HFF-Myc (cell line): ENCODE results near the gene HOXB3.

ENCODE experiments used
- DNase-seq: peaks from one replicate; pipeline ENCODE4 v3.0.0-alpha.2; 2011; ENCODE audit warnings: low read depth; ENCODE audit errors: extremely low read depth
- H3K4me3 ChIP-seq: replicated peaks from 2 replicates; pipeline ENCODE4 v1.5.1; 2011; ENCODE audit warnings: low read depth, mild to moderate bottlenecking, control low read depth, low read length
- TF ChIP-seq, protein P1 (sequence below): IDR thresholded peaks from 2 replicates; pipeline ENCODE4 v1.5.1; 2012; ENCODE audit warnings: mild to moderate bottlenecking, low read depth, low read length, control low read depth; ENCODE audit errors: missing control alignments

The HOXB3 gene

GRCh38 chr17:48575673-48576478, 14.2 kb downstream of the HOXB3 start:
- TF ChIP-seq, protein P1, sequence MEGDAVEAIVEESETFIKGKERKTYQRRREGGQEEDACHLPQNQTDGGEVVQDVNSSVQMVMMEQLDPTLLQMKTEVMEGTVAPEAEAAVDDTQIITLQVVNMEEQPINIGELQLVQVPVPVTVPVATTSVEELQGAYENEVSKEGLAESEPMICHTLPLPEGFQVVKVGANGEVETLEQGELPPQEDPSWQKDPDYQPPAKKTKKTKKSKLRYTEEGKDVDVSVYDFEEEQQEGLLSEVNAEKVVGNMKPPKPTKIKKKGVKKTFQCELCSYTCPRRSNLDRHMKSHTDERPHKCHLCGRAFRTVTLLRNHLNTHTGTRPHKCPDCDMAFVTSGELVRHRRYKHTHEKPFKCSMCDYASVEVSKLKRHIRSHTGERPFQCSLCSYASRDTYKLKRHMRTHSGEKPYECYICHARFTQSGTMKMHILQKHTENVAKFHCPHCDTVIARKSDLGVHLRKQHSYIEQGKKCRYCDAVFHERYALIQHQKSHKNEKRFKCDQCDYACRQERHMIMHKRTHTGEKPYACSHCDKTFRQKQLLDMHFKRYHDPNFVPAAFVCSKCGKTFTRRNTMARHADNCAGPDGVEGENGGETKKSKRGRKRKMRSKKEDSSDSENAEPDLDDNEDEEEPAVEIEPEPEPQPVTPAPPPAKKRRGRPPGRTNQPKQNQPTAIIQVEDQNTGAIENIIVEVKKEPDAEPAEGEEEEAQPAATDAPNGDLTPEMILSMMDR, result no peak
- no peak for DNase-seq
- H3K4me3 ChIP-seq, result no peak overlapping the region

- H3K4me3 ChIP-seq, result no peak overlapping the region
- no peak for DNase-seq
- TF ChIP-seq, protein P1, result no peak
Measured at GRCh38 chr17:48575066-48575582, 14.9 kb downstream of the HOXB3 start.

GRCh38 chr17:48574505-48575065, 15.5 kb downstream of the HOXB3 start:
- TF ChIP-seq, protein P1, result no peak
- H3K4me3 ChIP-seq, result no peak overlapping the region

DNA sequence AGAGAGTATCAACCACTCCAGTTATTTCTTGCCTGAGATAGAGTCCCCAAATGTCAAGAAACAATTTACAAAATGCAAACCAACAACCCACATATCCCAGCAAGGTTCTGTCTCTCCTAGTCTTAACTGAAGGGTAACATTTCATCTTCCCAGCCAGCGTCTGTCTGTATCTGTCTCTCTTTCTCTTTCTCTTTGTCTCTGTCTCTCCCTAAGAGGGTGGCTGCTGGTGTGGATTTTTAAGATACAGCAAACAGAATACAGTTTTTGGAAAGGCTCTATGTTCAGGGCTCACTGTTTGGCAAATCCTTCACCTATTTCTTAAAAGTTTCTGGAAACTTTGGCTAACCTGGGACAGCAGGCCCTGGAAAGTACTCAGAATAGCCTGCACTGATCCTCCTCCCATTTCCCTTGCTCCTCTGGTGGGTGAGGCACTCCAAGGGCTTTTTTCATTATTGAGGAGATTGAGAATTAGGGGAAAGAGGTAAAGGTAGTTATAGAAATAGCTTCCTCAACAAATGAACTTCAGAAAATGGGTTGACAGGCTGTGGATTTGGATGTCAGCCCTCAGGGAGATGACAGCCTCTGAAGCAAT, 18.1 kb downstream of the HOXB3 start:
- no peak overlapping the region for H3K4me3 ChIP-seq
- no peak for DNase-seq
- TF ChIP-seq, protein P1, result no peak

More at GRCh38 chr17:48574505-48575065, 15.5 kb downstream of the HOXB3 start:
- DNase-seq, result no peak

DNA sequence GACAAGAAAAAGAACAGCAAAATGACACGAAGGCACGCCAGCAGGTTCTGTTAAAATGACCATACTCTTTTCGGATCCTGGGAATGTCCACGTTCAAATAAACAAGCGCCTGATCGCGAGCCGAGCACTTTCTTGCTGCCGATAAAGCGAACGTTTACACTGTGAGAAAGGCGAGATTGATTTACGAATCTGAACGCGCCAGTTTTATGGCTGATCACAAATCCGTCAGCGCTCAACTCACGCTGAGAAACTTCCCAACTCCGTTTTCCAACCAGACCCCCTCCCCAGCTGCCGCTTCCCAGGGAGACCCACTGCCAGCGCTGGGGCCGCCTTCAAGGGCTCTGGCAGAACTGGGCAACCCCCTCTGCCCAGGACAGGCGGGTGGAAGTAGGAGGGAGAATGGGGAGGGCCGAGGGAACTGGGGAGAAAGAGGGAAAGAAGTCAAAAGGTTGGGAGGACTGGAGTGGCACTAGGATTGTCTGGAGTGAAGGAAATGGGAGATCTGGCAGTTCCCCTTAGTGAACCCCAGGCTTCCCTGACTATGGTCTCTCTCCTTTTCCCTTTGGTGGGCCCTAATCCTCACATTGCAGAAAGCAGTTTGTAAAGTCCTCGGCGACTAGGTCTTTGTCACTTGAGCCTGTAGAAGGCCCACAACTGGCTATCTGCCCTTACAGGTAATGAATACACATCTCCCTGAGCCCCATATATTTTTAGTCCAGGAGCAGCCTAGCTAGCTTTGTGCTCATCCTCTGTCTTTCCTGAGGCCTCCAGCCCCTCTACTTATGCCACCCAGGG, 18.8 kb downstream of the HOXB3 start:
- TF ChIP-seq, protein P1, result no peak
- H3K4me3 ChIP-seq, result no peak overlapping the region
- DNase-seq, result no peak

GRCh38 chr17:48570325-48571023, 19.6 kb downstream of the HOXB3 start:
- no peak overlapping the region for H3K4me3 ChIP-seq
- TF ChIP-seq, protein P1, result no peak
- DNase-seq, result no peak
